GM12801 (cell line): ENCODE measurements around the gene CBARP.

Experiments used
- CTCF ChIP-seq: IDR thresholded peaks from one replicate; pipeline ENCODE4 v1.5.1; 2011; ENCODE audit warnings: control low read depth; ENCODE audit not compliant: insufficient read length; ENCODE audit errors: extremely low read depth

Gene CBARP

GRCh38 chr19:1181606-1182005, 56.2 kb downstream of the CBARP start:
- TF ChIP-seq CTCF, result no peak
